Measurements from ENCODE around the gene ZNF165. TPM values are rescaled to one million over a fixed set of nuclear protein-coding genes. Genes with fewer than 3 reads are reported as not detected.

The ZNF165 gene
- total and polyA plus RNA-seq, 2 of the 13 experiments (the other 11 are each of a cell fraction or from before 2014, with no cell fraction given): 0.58 to 8.6 TPM

GRCh38 chr6:28080631-28081485, 490 bp downstream of the ZNF165 start (continued):
- TF ChIP-seq CERS6 (CRISPR knock-in tag; IDR thresholded peaks at IDR 0.05): no peak
- peak; percentile 97 for TF ChIP-seq SALL2 (CRISPR knock-in tag; IDR thresholded peaks at IDR 0.05)
- peak; percentile 95 for TF ChIP-seq BRCA1 (CRISPR knock-in tag; IDR thresholded peaks at IDR 0.05)
- TF ChIP-seq SMAD9 (CRISPR knock-in tag; IDR thresholded peaks at IDR 0.05): no peak
- peak; percentile 86 for TF ChIP-seq ZNF605 (CRISPR knock-in tag; IDR thresholded peaks at IDR 0.05)
- 0 out of 2 replicates have a peak, but pooled peaks have one; percentile 23 for TF ChIP-seq ZBTB4 (CRISPR knock-in tag; IDR thresholded peaks at IDR 0.05; ENCODE audit: borderline replicate concordance)
- TF ChIP-seq KLF12 (CRISPR knock-in tag; IDR thresholded peaks at IDR 0.05; ENCODE audit: borderline replicate concordance): peak; percentile 95
- TF ChIP-seq CC2D1A (CRISPR knock-in tag; IDR thresholded peaks at IDR 0.05): peak; percentile 75; the same call in 1 of the 2 replicates
- TF ChIP-seq ZNF335 (CRISPR knock-in tag; IDR thresholded peaks at IDR 0.05): peak; percentile 84
- peak; percentile 78; the same call in 1 of the 2 replicates for TF ChIP-seq ZNF24 (IDR thresholded peaks at IDR 0.05)
- no peak for TF ChIP-seq FOXK2 (IDR thresholded peaks at IDR 0.05)
- TF ChIP-seq ZBTB14 (CRISPR knock-in tag; IDR thresholded peaks at IDR 0.05): 0 out of 2 replicates have a peak, but pooled peaks have one; percentile 52
- peak in 1 of 2 experiments; percentile 61; a peak in 1 of 4 replicates for TF ChIP-seq EP300 (IDR thresholded peaks at IDR 0.05; ENCODE audit: low read depth in 2 of 2, low read length in 2 of 2)
- peak; percentile 60 for TF ChIP-seq EP300 (CRISPR knock-in tag; IDR thresholded peaks at IDR 0.05; ENCODE audit: borderline replicate concordance)
- TF ChIP-seq ZNF740 (CRISPR knock-in tag; IDR thresholded peaks at IDR 0.05): peak; percentile 75
- no peak for TF ChIP-seq STAG1 (CRISPR knock-in tag; IDR thresholded peaks at IDR 0.05)
- TF ChIP-seq ZNF737 (CRISPR knock-in tag; IDR thresholded peaks at IDR 0.05; ENCODE audit: borderline replicate concordance): peak; percentile 98; the same call in 1 of the 2 replicates
- TF ChIP-seq ZNF878 (CRISPR knock-in tag; IDR thresholded peaks at IDR 0.05): peak; percentile 80; the same call in 1 of the 2 replicates
- TF ChIP-seq TIGD3 (CRISPR knock-in tag; IDR thresholded peaks at IDR 0.05; ENCODE audit: borderline replicate concordance): peak; percentile 94; the same call in 1 of the 2 replicates
- peak; percentile 66 for TF ChIP-seq NRL (CRISPR knock-in tag; IDR thresholded peaks at IDR 0.05; ENCODE audit: borderline replicate concordance)
- TF ChIP-seq ZNF274 (CRISPR knock-in tag; IDR thresholded peaks at IDR 0.05): peak; percentile 83
- peak; percentile 99 for TF ChIP-seq YEATS2 (CRISPR knock-in tag; IDR thresholded peaks at IDR 0.05; ENCODE audit: borderline replicate concordance)
- no peak for TF ChIP-seq SMARCC2 (IDR thresholded peaks at IDR 0.05)

Data from HepG2 (cell line).